Mammary epithelial cell (primary cell): ENCODE results near the gene VNN1.

Experiments used
- EZH2 ChIP-seq: IDR thresholded peaks from 2 replicates; pipeline ENCODE4 v1.6.1; 2012; ENCODE audit warnings: low read length, inconsistent platforms, borderline replicate concordance
- TF ChIP-seq, protein P1 (sequence below), 2 donors: IDR thresholded peaks in 1 of 2; conservative IDR thresholded peaks in 1 of 2; 2 replicates each; pipeline ENCODE4 v1.5.1; 2011 to 2012; ENCODE audit warnings: inconsistent platforms in 2 of 2, low read length in 2 of 2, mild to moderate bottlenecking in 2 of 2, control low read depth in 1 of 2, low read depth in 1 of 2; ENCODE audit not compliant: insufficient read depth in 1 of 2; ENCODE audit errors: extremely low read depth in 1 of 2

GRCh38 chr6:132708771-132709170 is 5.1 kb downstream of the VNN1 start:
- TF ChIP-seq, protein P1, sequence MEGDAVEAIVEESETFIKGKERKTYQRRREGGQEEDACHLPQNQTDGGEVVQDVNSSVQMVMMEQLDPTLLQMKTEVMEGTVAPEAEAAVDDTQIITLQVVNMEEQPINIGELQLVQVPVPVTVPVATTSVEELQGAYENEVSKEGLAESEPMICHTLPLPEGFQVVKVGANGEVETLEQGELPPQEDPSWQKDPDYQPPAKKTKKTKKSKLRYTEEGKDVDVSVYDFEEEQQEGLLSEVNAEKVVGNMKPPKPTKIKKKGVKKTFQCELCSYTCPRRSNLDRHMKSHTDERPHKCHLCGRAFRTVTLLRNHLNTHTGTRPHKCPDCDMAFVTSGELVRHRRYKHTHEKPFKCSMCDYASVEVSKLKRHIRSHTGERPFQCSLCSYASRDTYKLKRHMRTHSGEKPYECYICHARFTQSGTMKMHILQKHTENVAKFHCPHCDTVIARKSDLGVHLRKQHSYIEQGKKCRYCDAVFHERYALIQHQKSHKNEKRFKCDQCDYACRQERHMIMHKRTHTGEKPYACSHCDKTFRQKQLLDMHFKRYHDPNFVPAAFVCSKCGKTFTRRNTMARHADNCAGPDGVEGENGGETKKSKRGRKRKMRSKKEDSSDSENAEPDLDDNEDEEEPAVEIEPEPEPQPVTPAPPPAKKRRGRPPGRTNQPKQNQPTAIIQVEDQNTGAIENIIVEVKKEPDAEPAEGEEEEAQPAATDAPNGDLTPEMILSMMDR (conservative IDR thresholded peaks at IDR 0.05 in 1 of 2, IDR thresholded peaks at IDR 0.05 in 1 of 2; ENCODE audit: extremely low read depth in 1 of 2, insufficient read depth in 1 of 2, low read depth in 1 of 2, low read length in 2 of 2) = no peak
- no peak for TF ChIP-seq EZH2
